Inflammatory macrophage treated with lipopolysaccharide for 1 hour (primary cell): ENCODE data around the gene VOPP1.
"Not testable (repeated sequence)": the region's sequence is repeated elsewhere in the genome, so short reads cannot be mapped to it uniquely, and the experiment has no call there.

Experiments
- DNase-seq, 2 donors: peaks; one replicate each; pipeline ENCODE4 v3.0.0-alpha.2; 2020 to 2022

VOPP1 gene, protein sequence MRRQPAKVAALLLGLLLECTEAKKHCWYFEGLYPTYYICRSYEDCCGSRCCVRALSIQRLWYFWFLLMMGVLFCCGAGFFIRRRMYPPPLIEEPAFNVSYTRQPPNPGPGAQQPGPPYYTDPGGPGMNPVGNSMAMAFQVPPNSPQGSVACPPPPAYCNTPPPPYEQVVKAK

GRCh38 chr7:55572378-55573233 is at the start of gene VOPP1:
Gene VOPP1, minus strand, starts transcription at chr7:55572502. Its CDS starts 178 bp downstream, at chr7:55572324.
- peak; percentile 56 to 63 for DNase-seq

DNA sequence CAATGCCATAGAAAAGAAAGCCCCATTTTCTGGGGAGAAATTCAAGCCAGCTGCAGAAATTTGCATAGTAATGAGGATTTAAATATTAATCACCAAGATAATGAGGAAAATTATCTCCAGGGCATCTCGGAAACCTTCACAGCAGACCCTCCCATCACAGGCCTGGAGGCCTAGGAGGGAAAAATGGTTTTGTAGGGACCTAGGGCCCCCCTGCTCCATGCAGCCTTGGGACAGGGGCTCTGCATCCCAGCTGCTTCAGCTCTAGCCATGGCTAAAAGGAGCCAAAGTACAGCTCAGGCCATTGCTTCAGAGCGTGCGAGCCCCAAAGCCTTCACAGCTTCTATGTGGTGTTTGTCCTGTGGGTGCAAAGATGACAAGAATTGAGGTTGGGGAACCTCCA is 46.6 kb upstream of the VOPP1 start:
- no peak for DNase-seq

GRCh38 chr7:55614365-55615064 is 42.2 kb upstream of the VOPP1 start:
- DNase-seq = not testable (repeated sequence)

GRCh38 chr7:55609726-55610125 is 37.4 kb upstream of the VOPP1 start:
- DNase-seq = not testable (repeated sequence)

- not testable (repeated sequence) for DNase-seq
These were observed 33.4 kb upstream of the VOPP1 start for GRCh38 chr7:55605661-55606060.

DNA sequence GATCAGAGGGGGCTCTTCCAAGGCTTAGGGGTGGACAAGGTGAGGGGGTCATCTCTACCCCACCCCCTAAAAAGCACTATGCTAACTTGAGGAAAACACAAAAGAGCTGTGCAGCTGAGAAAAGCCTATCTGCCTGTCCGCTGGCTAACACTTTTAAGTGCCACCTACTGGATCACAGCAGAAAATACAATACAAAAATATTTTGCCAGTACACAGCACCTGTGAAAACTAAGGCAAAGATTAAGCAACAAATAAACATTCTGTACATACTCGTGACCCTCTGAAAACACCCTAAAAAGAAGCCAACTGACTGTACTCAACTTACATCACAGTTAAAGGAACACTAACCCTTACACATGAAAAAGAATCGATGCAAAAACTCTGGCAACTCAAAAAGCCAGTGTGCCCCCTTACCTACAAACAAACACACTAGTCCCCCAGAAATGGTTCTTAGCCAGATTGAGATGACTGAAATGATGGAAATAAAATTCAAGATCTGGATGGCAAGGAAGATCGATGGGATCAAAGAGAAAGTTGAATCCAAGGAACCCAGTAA is 25.7 kb upstream of the VOPP1 start:
- peak; percentile 12 to 15 for DNase-seq

- DNase-seq = not testable (repeated sequence)
These were observed 25.0 kb upstream of the VOPP1 start for GRCh38 chr7:55597214-55597739.

DNA sequence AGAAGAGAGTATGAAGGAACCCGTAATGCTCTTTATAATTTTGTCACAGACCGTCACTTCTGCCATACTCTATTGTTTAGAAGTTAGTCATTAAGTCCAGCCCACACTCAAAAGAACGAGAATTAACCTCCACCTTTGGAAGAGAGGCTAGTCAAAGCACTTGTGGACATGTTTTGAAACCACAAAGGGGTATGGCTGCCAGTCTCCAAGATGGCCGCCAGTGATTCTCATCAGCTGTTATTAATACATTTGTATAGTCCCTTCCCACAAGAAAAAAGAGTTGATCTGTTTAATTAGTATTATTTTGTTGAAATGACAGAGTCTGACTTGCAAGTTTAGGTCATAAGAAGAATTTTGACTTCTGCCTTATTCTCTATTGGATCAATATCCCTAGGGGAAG is 23.2 kb upstream of the VOPP1 start:
- DNase-seq = no peak

DNA sequence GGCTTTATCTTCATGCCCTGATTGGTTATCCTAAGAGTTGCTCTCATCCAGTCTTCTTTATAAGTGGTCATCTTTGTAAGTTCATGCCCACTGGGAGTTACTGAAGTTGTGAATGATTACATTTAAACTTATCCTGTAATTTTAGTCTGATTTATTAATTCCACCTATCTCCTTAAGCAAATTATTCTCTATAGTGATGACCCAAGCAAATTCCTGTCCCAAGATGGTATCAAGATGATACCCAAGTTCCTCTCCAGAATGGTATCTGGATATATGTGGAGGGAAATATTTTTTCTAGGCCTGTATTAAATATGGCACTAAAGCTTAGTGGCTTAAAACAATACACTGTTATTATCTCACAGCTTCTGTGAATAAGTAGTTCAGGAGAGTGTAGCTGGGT is 22.6 kb upstream of the VOPP1 start:
- DNase-seq = no peak

DNA sequence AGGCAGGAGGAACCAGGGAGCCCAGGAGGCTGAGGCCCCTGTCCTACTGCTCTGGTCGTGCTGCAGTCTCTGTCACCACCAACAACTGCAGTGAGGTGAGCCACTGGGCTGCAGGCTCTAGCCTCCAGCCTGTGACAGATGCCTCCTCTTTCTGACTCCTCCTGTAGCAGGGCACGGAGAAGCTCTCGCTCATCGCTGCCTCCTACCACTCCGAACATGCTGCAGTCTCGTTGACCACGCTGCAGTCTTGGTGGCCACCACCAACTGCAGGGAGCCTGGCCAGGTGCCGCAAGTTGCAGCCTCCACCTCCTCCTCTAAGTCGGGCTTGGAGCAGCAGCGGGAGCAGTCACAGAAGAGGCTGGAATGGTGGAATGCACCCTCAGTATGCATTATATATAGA is 22.1 kb upstream of the VOPP1 start:
- no peak for DNase-seq

GRCh38 chr7:55593515-55594318 is 21.4 kb upstream of the VOPP1 start:
- DNase-seq = peak; percentile 84 to 85

- no peak for DNase-seq
These were observed 20.8 kb upstream of the VOPP1 start for GRCh38 chr7:55593172-55593514.

DNA sequence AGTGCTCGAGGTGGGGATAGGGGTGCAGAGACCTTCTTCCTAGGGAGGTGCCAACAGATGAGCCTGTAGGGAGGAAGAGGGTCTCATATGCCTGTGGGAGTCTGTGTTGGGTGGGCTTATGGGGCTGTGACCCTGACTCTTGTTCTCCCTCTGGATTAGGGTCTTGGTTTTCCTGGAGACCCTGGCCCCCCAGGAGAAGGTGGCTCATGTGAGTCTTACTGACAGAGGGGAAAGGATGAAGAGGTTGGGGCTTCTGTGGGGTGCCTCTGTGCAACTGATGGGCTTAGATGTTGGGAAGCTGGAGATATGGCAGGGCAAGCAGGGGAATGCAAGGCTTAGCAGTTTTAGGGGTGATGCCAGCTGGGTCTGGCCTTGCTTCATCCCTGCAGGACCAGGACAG is 20.2 kb upstream of the VOPP1 start:
- DNase-seq = no peak

- no peak for DNase-seq
These were observed 19.1 kb upstream of the VOPP1 start for GRCh38 chr7:55591282-55591931.

DNA sequence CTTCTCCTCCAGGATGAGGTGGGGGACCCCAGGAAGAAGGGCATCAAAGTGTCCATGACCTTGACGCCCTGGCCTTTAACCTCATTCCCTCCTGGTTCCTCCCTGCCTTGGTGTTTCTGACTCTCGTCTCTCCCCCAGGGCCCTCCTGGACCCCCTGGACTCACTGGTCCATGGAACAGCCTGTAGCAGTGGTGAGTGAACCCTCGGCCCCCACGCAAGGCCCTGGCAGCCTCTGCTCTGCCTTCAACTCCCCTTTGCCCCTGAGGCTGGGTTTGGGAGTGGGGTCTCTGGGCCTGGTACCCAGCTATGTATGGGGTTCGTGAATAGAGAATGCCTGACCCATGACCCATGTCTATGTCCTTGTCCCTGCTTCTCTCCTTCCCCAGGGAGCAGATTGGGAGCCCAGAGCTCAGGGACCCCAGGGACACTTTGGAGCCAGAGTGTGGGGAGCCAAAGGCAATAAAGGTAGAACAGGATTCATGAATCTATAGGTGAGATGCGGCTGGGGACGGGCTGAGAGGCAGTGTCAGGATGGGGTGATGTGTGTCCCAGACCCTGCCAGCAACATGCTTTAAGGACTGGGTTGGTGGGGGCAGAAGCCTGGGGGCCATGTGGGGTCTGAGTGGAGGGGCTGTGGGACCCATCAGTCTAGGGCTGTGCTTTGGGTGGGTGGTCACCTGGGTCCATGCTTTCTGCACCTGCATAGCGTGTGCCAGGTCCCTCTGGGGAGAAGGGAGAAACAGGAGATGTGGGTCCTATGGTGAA is 18.4 kb upstream of the VOPP1 start:
- DNase-seq = no peak

- DNase-seq = no peak
These were observed 17.6 kb upstream of the VOPP1 start for GRCh38 chr7:55589905-55590304.

DNA sequence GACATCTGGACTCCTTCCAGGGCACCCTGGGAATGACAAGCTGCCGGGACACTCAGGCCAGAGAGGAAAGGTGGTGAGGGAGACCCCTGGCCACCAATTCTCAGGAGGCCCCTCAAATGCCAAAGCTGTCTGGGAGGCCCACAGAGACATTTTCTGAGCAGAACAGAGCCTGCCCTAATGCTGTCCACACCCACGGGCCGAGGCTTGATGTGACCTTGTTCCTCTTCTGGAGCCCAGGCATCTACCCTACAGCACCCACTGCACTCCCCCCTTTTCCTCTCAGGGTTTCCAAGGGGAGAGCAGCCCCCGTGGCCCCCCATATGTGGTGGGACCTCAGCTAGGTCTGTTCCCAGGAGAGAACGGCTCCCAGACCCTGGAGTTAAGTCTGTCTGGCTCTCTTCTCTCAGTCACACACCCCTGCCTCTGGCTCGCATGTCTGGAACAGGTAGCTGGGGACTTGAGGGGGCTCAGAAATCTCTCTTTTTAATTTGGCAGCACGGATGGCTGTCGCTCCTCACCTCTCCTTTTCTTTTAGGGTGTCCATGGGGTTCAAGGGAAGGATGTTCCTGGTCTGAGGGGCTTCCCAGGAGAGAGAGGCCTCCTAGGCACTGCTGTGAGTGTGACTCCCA is 16.8 kb upstream of the VOPP1 start:
- DNase-seq = peak in 1 of 2 donors; percentile 37

- DNase-seq = no peak
These were observed 16.0 kb upstream of the VOPP1 start for GRCh38 chr7:55588379-55588699.

- DNase-seq = no peak
These were observed 15.5 kb upstream of the VOPP1 start for GRCh38 chr7:55587687-55588378.

- DNase-seq = not testable (repeated sequence)
These were observed 10.4 kb upstream of the VOPP1 start for GRCh38 chr7:55582656-55583055.
